ENCODE results near the gene MYO18A.

The MYO18A gene

GRCh38 chr17:29084541-29085146 is 95.6 kb downstream of the MYO18A start:
- no peak for DNase-seq (ENCODE audit: low read depth in 2 of 2)

- no peak for DNase-seq (ENCODE audit: low read depth in 2 of 2)
Measured at GRCh38 chr17:29080965-29081364, 99.2 kb downstream of the MYO18A start.

DNA sequence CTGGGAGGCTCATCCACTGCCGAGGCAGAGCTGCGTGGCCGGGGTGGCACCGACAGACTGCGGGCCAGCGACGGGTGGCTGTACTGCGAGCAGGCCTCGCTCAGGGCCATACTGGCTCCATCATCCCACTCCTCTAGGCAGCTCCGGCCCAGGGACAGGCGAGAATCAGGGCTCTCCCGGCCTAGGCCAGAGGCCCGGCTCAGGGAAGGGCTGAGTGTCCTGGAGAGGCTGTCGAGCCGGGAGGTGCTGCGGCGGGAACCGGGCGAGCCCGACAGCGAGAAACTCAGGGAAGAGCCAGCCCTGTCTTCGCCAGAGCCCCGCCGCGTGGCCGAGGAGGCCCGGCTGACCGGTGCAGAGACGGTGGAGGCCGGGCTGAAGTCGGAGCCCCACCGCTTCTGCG is 99.9 kb downstream of the MYO18A start:
- DNase-seq (ENCODE audit: low read depth in 2 of 2) = no peak

DNA sequence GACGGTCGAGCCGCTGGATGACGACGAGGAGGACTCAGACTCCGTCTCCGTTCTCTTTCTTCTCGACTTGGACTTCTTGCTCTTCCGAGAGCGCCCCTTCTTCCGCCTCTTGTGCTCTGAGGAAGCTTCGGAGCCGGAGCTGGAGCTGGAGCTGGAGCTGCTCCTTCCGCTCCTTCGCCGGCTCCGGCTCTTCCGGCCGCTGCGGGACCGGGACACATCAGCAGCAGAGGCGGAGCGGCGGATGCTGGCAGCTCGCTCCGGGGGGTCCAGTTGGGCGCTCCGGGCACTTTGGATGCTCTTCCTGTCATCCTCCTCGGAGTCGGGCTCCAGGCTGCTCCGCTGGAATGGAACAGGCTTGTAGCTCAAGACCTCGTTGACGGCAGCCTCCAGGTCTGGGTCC is 100.3 kb downstream of the MYO18A start:
- DNase-seq (ENCODE audit: low read depth in 2 of 2) = no peak

- no peak for DNase-seq (ENCODE audit: low read depth in 2 of 2)
Measured at GRCh38 chr17:29079433-29079832, 100.8 kb downstream of the MYO18A start.

GRCh38 chr17:29078183-29079045 is 101.8 kb downstream of the MYO18A start:
- no peak for DNase-seq (ENCODE audit: low read depth in 2 of 2)

- DNase-seq (ENCODE audit: low read depth in 2 of 2) = no peak
Measured at GRCh38 chr17:29077320-29077719, 102.9 kb downstream of the MYO18A start.

GRCh38 chr17:29076722-29077121 is 103.5 kb downstream of the MYO18A start:
- no peak for DNase-seq (ENCODE audit: low read depth in 2 of 2)

GRCh38 chr17:29076087-29076486 is 104.1 kb downstream of the MYO18A start:
- DNase-seq (ENCODE audit: low read depth in 2 of 2) = no peak

DNA sequence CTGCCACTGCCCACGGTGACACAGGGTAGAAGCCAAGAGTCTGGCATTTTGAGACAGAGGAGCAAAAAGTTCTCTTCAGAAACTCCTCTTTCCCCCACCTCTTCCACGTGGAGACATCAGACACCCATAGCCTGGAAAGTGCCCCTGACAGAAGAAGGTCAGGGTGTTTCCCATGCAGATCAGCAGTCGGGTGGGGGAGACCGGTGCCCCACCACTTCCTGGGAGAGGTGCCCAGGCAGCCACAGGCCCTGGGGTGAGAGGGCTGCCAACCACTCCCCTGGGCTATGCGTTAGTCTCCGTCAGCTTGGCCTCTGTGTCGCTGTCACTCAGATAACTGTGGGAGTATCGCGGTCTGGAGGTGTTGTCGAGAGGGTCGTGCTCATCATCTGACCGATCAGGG is 105.7 kb downstream of the MYO18A start:
- DNase-seq (ENCODE audit: low read depth in 2 of 2) = no peak

DNA sequence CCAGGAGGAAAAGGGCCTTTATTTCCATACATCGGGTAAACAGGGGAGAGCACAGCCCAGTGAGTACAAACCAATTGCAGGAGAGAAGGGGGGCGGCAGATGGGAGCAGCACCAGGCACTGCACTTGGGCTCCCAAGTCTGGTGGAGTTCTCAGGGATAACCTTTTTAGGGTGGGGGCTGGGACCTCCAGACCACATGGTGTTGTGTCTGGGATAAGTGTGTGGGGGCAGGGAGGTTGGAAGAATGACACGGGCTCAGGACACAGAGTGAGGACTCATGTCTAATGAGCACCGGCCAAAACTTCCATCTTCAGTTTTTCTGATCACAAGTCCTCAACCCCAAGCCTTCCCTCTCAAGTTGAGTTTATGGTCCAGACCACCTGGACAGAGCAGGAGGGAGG is 106.7 kb downstream of the MYO18A start:
- no peak for DNase-seq (ENCODE audit: low read depth in 2 of 2)

DNA sequence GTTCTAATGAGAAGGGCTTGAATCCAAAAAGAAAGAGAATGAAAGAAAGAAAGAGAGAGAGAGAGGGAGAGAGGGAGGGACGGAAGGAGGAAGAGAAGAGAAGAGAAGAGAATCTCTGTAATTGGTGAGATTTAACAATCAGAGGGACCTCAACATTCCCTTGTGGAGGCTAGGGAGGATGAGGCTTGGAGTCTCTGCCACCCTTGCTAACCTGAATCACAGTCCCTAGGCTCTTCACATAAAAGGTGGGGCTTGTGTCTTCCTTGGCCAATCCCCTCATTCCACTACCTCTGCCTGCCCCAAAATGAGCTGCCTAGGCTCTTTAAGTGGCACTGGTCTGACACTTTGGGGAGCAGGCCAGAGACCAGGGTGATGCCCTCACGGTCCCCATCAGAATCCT is 107.2 kb downstream of the MYO18A start:
- DNase-seq (ENCODE audit: low read depth in 2 of 2) = no peak

- DNase-seq (ENCODE audit: low read depth in 2 of 2) = no peak
Measured at GRCh38 chr17:29071303-29071702, 108.9 kb downstream of the MYO18A start.

DNA sequence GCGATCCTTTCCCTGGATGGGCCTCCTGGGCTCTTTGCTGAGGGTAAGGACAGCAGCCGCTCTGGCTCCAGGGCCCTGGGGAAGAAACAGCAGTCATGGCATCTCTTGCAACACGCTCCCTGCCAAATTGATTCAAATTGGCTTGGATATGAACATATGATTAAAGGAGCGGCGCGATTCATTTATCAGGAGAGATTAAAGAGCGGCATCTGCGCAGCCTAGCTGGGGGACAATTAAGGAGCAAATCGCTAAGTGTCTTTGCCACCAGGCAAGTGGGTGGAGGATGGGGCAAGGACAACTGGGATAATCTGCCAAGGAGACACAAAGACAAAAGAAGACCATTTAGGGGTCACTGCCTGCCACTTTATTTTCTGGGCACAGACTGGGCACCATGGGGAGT is 109.4 kb downstream of the MYO18A start:
- DNase-seq (ENCODE audit: low read depth in 2 of 2) = no peak

GRCh38 chr17:29070308-29070707 is 109.9 kb downstream of the MYO18A start:
- DNase-seq (ENCODE audit: low read depth in 2 of 2) = no peak

DNA sequence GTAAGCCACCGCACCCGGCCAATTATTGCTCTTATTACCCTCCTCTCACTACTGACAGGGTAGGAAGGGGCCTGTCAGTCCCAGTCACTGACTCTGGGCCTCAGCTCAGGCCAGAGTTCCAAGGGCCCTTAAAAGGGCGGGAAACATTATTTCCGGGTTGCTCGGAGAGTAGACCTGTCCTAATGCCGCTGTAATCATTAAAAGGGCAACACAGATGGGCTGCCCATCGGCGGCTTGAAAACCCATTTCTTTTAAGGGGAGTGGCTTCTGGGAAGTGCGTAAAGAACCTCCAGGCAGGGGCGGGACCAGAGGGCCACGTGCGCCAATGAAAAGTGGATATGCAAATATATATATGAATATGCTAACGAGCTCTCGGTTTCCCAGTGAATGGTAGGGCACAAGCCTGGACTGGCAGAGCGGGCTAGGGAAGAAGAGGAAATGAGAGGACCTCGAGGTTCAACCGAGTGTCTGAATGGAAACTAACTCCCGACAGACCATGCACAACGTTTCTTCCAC is 110.6 kb downstream of the MYO18A start:
- DNase-seq (ENCODE audit: low read depth in 2 of 2) = no peak

- no peak for DNase-seq (ENCODE audit: low read depth in 2 of 2)
Measured at GRCh38 chr17:29068818-29069217, 111.4 kb downstream of the MYO18A start.

GRCh38 chr17:29066606-29067005 is 113.6 kb downstream of the MYO18A start:
- DNase-seq (ENCODE audit: low read depth in 2 of 2) = no peak

DNA sequence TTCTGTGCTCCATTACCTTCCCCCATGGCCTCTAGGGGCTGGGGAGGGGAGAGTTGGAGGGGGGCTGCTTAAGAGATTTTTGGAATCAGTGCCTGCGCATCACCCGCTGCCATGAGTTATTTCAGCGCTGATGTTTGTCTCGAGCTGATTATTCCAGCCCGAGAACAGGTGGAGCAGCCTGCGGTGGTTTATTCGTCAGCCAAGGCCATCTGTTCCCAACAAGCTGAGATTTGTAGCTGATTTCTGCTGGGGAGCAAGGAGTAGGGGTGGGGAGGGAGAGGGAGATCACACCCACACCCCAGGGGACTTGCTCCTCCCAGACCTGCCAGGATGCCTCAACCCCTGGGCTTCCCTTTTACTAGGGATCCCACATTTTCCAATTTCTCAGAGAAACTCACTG is 114.2 kb downstream of the MYO18A start:
- DNase-seq (ENCODE audit: low read depth in 2 of 2) = no peak

- no peak for DNase-seq (ENCODE audit: low read depth in 2 of 2)
Measured at GRCh38 chr17:29063992-29064391, 116.2 kb downstream of the MYO18A start.

- no peak for DNase-seq (ENCODE audit: low read depth in 2 of 2)
Measured at GRCh38 chr17:29062215-29062614, 118.0 kb downstream of the MYO18A start.

GRCh38 chr17:29061036-29061435 is 119.2 kb downstream of the MYO18A start:
- no peak for DNase-seq (ENCODE audit: low read depth in 2 of 2)

GRCh38 chr17:29060475-29060874 is 119.7 kb downstream of the MYO18A start:
- DNase-seq (ENCODE audit: low read depth in 2 of 2) = no peak
